DND-41 (cell line): Measurements from ENCODE around the gene RPEL1.

Experiments
- ATAC-seq: fragments of 200-7000 bp; cut with Tn5 transposase; 3 replicates; pipeline ENCODE4 v1.9.1; 2021; ENCODE audit warnings: low read depth; ENCODE audit not compliant: insufficient read depth
- DNase-seq: peaks from one replicate; pipeline ENCODE4 v3.0.0-alpha.2; 2020
- H2AFZ ChIP-seq: 2 replicates; pipeline ENCODE4 v1.6.0; 2012; ENCODE audit warnings: low read depth, low read length
- H3K27ac ChIP-seq: 2 replicates; pipeline ENCODE4 v1.5.1; 2012; ENCODE audit warnings: low read length, inconsistent platforms
- H3K27me3 ChIP-seq: fragments of 200-600 bp; sonication (generic); 2 replicates; pipeline ENCODE4 v1.6.0; 2012; ENCODE audit warnings: low read length, mild to moderate bottlenecking, inconsistent platforms; ENCODE audit not compliant: insufficient read depth, poor library complexity
- H3K36me3 ChIP-seq: 2 replicates; pipeline ENCODE4 v1.5.1; 2012; ENCODE audit warnings: low read length, inconsistent platforms; ENCODE audit not compliant: insufficient read depth
- H3K4me1 ChIP-seq: 2 replicates; pipeline ENCODE4 v1.5.1; 2012; ENCODE audit warnings: mild to moderate bottlenecking, low read length; ENCODE audit not compliant: insufficient read depth
- H3K4me2 ChIP-seq: 2 replicates; pipeline ENCODE4 v1.6.0; 2012; ENCODE audit warnings: mild to moderate bottlenecking, moderate library complexity, low read length, inconsistent platforms; ENCODE audit not compliant: insufficient read depth
- H3K4me3 ChIP-seq, 2 experiments: fragments of 200-600 bp in 1 of 2; shearing (Covaris generic) in 1 of 2; 2 replicates each; pipeline ENCODE4 v1.5.1; 2012 to 2016; ENCODE audit warnings: inconsistent platforms in 2 of 2, low read length in 2 of 2, mild to moderate bottlenecking in 2 of 2, low read depth in 1 of 2, moderate library complexity in 1 of 2
- H3K79me2 ChIP-seq: 2 replicates; pipeline ENCODE4 v1.6.0; 2012; ENCODE audit warnings: low read length, inconsistent platforms; ENCODE audit not compliant: insufficient read depth
- H3K9ac ChIP-seq: 2 replicates; pipeline ENCODE4 v1.6.0; 2012; ENCODE audit warnings: low read depth, mild to moderate bottlenecking, inconsistent platforms, low read length, moderate library complexity
- H3K9me3 ChIP-seq: 2 replicates; pipeline ENCODE4 v1.5.1; 2012; ENCODE audit warnings: low read length, moderate library complexity, mild to moderate bottlenecking, inconsistent platforms; ENCODE audit not compliant: insufficient read depth, severe bottlenecking
- H4K20me1 ChIP-seq: 2 replicates; pipeline ENCODE4 v1.6.0; 2012; ENCODE audit warnings: low read length; ENCODE audit not compliant: insufficient read depth
- EZH2 ChIP-seq: IDR thresholded peaks from 3 replicates; pipeline ENCODE4 v1.6.1; 2012; ENCODE audit warnings: borderline replicate concordance, low read depth, mild to moderate bottlenecking, moderate library complexity, low read length, inconsistent platforms; ENCODE audit not compliant: severe bottlenecking
- TF ChIP-seq, protein P1 (sequence below): IDR thresholded peaks from 2 replicates; pipeline ENCODE4 v1.5.1; 2012; ENCODE audit warnings: borderline replicate concordance, low read length, moderate library complexity, mild to moderate bottlenecking; ENCODE audit not compliant: poor library complexity, severe bottlenecking; ENCODE audit errors: extremely low read depth

Gene RPEL1

GRCh38 chr10:103295374-103296015, 49.8 kb downstream of the RPEL1 start:
- H2AFZ ChIP-seq, result no peak overlapping the region
- H3K79me2 ChIP-seq, result no peaks in the 10 kb centered on the region
- H3K27ac ChIP-seq, result no peak overlapping the region
- H3K4me1 ChIP-seq, result no peaks in the 10 kb centered on the region
- no peaks in the 10 kb centered on the region for H3K27me3 ChIP-seq
- no peak for ATAC-seq
- no peak for DNase-seq
- H3K9ac ChIP-seq, result no peak overlapping the region
- TF ChIP-seq, protein P1, sequence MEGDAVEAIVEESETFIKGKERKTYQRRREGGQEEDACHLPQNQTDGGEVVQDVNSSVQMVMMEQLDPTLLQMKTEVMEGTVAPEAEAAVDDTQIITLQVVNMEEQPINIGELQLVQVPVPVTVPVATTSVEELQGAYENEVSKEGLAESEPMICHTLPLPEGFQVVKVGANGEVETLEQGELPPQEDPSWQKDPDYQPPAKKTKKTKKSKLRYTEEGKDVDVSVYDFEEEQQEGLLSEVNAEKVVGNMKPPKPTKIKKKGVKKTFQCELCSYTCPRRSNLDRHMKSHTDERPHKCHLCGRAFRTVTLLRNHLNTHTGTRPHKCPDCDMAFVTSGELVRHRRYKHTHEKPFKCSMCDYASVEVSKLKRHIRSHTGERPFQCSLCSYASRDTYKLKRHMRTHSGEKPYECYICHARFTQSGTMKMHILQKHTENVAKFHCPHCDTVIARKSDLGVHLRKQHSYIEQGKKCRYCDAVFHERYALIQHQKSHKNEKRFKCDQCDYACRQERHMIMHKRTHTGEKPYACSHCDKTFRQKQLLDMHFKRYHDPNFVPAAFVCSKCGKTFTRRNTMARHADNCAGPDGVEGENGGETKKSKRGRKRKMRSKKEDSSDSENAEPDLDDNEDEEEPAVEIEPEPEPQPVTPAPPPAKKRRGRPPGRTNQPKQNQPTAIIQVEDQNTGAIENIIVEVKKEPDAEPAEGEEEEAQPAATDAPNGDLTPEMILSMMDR, result no peak
- TF ChIP-seq EZH2, result no peak
- no peaks in the 10 kb centered on the region for H4K20me1 ChIP-seq
- no peak overlapping the region for H3K4me3 ChIP-seq
- no peak overlapping the region for H3K4me2 ChIP-seq
- H3K9me3 ChIP-seq, result no peaks in the 10 kb centered on the region
- H3K36me3 ChIP-seq, result no peaks in the 10 kb centered on the region
